HG03469 (cell line): ENCODE measurements around the gene SEC14L1.

Experiments
- ATAC-seq: cut with Tn5 transposase; IDR thresholded peaks from one replicate; pipeline ENCODE4 v1.9.1; 2021; ENCODE audit warnings: mild to moderate bottlenecking, moderate library complexity, moderate number of reproducible peaks; ENCODE audit not compliant: unreplicated experiment

SEC14L1 gene

GRCh38 chr17:77160875-77161530, 20.2 kb downstream of the SEC14L1 start:
- ATAC-seq, result no peak

GRCh38 chr17:77161953-77162352, 21.2 kb downstream of the SEC14L1 start:
- no peak for ATAC-seq

GRCh38 chr17:77163001-77163400, 22.2 kb downstream of the SEC14L1 start:
- no peak for ATAC-seq

- ATAC-seq, result no peak
These were observed 22.9 kb downstream of the SEC14L1 start for GRCh38 chr17:77163511-77164280.

GRCh38 chr17:77164483-77165091, 23.8 kb downstream of the SEC14L1 start:
- ATAC-seq, result no peak

GRCh38 chr17:77165577-77165976, 24.8 kb downstream of the SEC14L1 start:
- no peak for ATAC-seq

GRCh38 chr17:77167472-77168306, 26.9 kb downstream of the SEC14L1 start:
- no peak for ATAC-seq

- ATAC-seq, result no peak
These were observed 32.3 kb downstream of the SEC14L1 start for GRCh38 chr17:77173104-77173503.

- ATAC-seq, result no peak
These were observed 34.3 kb downstream of the SEC14L1 start for GRCh38 chr17:77174928-77175661.

GRCh38 chr17:77177002-77177741, 36.4 kb downstream of the SEC14L1 start:
- ATAC-seq, result no peak

GRCh38 chr17:77178050-77178449, 37.3 kb downstream of the SEC14L1 start:
- ATAC-seq, result no peak

- no peak for ATAC-seq
These were observed 37.8 kb downstream of the SEC14L1 start for GRCh38 chr17:77178563-77178962.

GRCh38 chr17:77180503-77181357, 40.0 kb downstream of the SEC14L1 start:
- no peak for ATAC-seq

- ATAC-seq, result no peak
These were observed 41.7 kb downstream of the SEC14L1 start for GRCh38 chr17:77182205-77183172.

GRCh38 chr17:77184474-77184873, 43.7 kb downstream of the SEC14L1 start:
- no peak for ATAC-seq

GRCh38 chr17:77185137-77185536, 44.4 kb downstream of the SEC14L1 start:
- ATAC-seq, result no peak

- no peak for ATAC-seq
These were observed 45.4 kb downstream of the SEC14L1 start for GRCh38 chr17:77186141-77186604.
